ENCODE results near the gene TTLL3. TPM values are rescaled to one million over a fixed set of nuclear protein-coding genes. Genes with fewer than 3 reads are reported as not detected.

Gene TTLL3, protein sequence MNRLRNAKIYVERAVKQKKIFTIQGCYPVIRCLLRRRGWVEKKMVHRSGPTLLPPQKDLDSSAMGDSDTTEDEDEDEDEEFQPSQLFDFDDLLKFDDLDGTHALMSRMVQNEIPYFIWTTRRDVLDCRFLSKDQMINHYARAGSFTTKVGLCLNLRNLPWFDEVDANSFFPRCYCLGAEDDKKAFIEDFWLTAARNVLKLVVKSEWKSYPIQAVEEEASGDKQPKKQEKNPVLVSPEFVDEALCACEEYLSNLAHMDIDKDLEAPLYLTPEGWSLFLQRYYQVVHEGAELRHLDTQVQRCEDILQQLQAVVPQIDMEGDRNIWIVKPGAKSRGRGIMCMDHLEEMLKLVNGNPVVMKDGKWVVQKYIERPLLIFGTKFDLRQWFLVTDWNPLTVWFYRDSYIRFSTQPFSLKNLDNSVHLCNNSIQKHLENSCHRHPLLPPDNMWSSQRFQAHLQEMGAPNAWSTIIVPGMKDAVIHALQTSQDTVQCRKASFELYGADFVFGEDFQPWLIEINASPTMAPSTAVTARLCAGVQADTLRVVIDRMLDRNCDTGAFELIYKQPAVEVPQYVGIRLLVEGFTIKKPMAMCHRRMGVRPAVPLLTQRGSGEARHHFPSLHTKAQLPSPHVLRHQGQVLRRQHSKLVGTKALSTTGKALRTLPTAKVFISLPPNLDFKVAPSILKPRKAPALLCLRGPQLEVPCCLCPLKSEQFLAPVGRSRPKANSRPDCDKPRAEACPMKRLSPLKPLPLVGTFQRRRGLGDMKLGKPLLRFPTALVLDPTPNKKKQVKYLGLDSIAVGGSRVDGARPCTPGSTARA
- 10 to 100 TPM; 50.8 to 59.0 TPM for total RNA-seq

GRCh38 chr3:9809615-9810432 is at the start of gene TTLL3:
TSS of gene TTLL3 (plus strand) at chr3:9810262. CDS start at chr3:9810662, 400 bp downstream.
- POLR2A ChIA-PET = interaction anchor here (0.8 to 9.4 kb wide), 12 partner anchors 8 to 415 kb away, joined by 3 to 137 read pairs (median 4); partner anchors contain the start of genes ARPC4, BRPF1, CAMK1 and CRELD1

GRCh38 chr3:9760779-9761505 is 49.1 kb upstream of the TTLL3 start:
- Mint-ChIP-seq H3K36me3 (ENCODE audit: low read depth) (peaks cover 43% of the 10 kb centered on the region), H3K4me1 (peaks cover 3% of the 10 kb centered on the region), H3K27ac (no peak overlapping the region), H3K4me3 (no peak overlapping the region), H3K27me3 (no peaks in the 10 kb centered on the region), H3K9me3 (no peaks in the 10 kb centered on the region)
- no peak for DNase-seq
- POLR2A ChIA-PET = interaction anchor here (3.0 kb wide), 1 partner anchor 11 kb away, joined by 12 read pairs; the partner anchor contains the start of gene OGG1
- CTCF ChIA-PET = interaction anchor here (1.1 kb wide), 1 partner anchor 171 kb away, joined by 3 read pairs; no protein-coding TSS in a partner anchor

More at GRCh38 chr3:9809615-9810432, at the start of gene TTLL3:
- H3K36me3 Mint-ChIP-seq (ENCODE audit: low read depth) = peaks cover 60% of the 10 kb centered on the region
- CTCF ChIA-PET = interaction anchor here (1.3 to 2.9 kb wide), 4 partner anchors 17 to 136 kb away, joined by 3 to 20 read pairs (median 6); partner anchors contain the start of genes ARPC4, CRELD1 and TADA3
- H3K4me1 Mint-ChIP-seq = peaks cover 51% of the 10 kb centered on the region
- H3K27me3 Mint-ChIP-seq = no peaks in the 10 kb centered on the region
- H3K9me3 Mint-ChIP-seq = no peaks in the 10 kb centered on the region
- peak within 1 kb of the TSS; percentile 93 for H3K27ac Mint-ChIP-seq
- peak; percentile 54 for DNase-seq
- peak within 1 kb of the TSS; percentile 86 for H3K4me3 Mint-ChIP-seq

- Mint-ChIP-seq H3K9me3 (no peaks in the 10 kb centered on the region), H3K27ac (no peak overlapping the region), H3K27me3 (no peaks in the 10 kb centered on the region), H3K36me3 (ENCODE audit: low read depth) (peaks cover 34% of the 10 kb centered on the region), H3K4me3 (no peak overlapping the region), H3K4me1 (peaks cover 5% of the 10 kb centered on the region)
- ChIA-PET POLR2A (interaction anchor here (1.3 to 2.8 kb wide), 2 partner anchors 9 to 12 kb away, joined by 5 to 13 read pairs; partner anchors contain the start of gene OGG1), CTCF (no interaction called here)
- no peak for DNase-seq
Observed at GRCh38 chr3:9761919-9762318, 48.1 kb upstream of the TTLL3 start.

- ChIA-PET POLR2A (interaction anchor here (1.2 to 2.8 kb wide), 3 partner anchors 8 to 13 kb away, joined by 3 to 13 read pairs (median 5); partner anchors contain the start of gene OGG1), CTCF (interaction anchor here (0.6 to 1.3 kb wide), 4 partner anchors 10 to 65 kb away, joined by 3 to 4 read pairs (median 3); partner anchors contain the start of gene OGG1)
- Mint-ChIP-seq H3K9me3 (no peaks in the 10 kb centered on the region), H3K4me3 (no peak overlapping the region), H3K4me1 (peaks cover 14% of the 10 kb centered on the region), H3K27ac (no peak overlapping the region), H3K36me3 (ENCODE audit: low read depth) (peaks cover 31% of the 10 kb centered on the region), H3K27me3 (no peaks in the 10 kb centered on the region)
- DNase-seq = no peak
Observed at GRCh38 chr3:9762871-9763270, 47.2 kb upstream of the TTLL3 start.

GRCh38 chr3:9765865-9766264 is 44.2 kb upstream of the TTLL3 start:
- no peak overlapping the region for H3K4me3 Mint-ChIP-seq
- no peaks in the 10 kb centered on the region for H3K27me3 Mint-ChIP-seq
- H3K27ac Mint-ChIP-seq = no peak overlapping the region
- CTCF ChIA-PET = no interaction called here
- H3K36me3 Mint-ChIP-seq (ENCODE audit: low read depth) = peaks cover 9% of the 10 kb centered on the region
- peaks cover 40% of the 10 kb centered on the region for H3K4me1 Mint-ChIP-seq
- POLR2A ChIA-PET = interaction anchor here (1.8 to 2.2 kb wide), 2 partner anchors 15 to 27 kb away, joined by 6 to 7 read pairs; partner anchors contain the start of gene ARPC4
- no peak for DNase-seq
- no peaks in the 10 kb centered on the region for H3K9me3 Mint-ChIP-seq

DNA sequence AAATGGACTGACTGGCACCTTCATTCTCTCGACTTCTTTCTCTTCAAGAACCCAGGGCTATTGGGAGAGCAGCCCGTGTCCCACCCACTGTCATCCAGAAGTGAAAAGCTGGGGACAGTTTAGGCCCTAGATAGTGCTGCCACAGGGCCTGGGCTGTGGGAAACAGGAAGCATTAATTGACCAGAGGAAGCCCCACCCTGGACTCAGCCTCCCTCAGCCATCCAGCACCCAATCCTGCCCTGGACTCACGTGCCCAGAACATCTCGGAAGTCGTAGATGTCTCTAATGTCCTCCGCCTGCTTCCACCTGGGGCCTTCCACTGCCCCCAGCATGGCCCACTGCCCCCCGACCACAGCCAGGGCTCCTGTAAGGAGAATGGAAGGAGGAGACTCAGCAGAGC is 42.6 kb upstream of the TTLL3 start:
- ChIA-PET CTCF (no interaction called here), POLR2A (interaction anchor here (1.2 to 5.2 kb wide), 4 partner anchors 9 to 25 kb away, joined by 3 to 25 read pairs (median 18); partner anchors contain the start of genes ARPC4 and TADA3)
- no peak overlapping the region for H3K4me3 Mint-ChIP-seq
- H3K27me3 Mint-ChIP-seq = no peaks in the 10 kb centered on the region
- peaks cover 40% of the 10 kb centered on the region for H3K4me1 Mint-ChIP-seq
- no peak overlapping the region for H3K27ac Mint-ChIP-seq
- no peak for DNase-seq
- no peaks in the 10 kb centered on the region for H3K9me3 Mint-ChIP-seq
- peaks cover 6% of the 10 kb centered on the region for H3K36me3 Mint-ChIP-seq (ENCODE audit: low read depth)

- Mint-ChIP-seq H3K36me3 (ENCODE audit: low read depth) (peaks cover 6% of the 10 kb centered on the region), H3K27me3 (no peaks in the 10 kb centered on the region), H3K27ac (no peak overlapping the region), H3K9me3 (no peaks in the 10 kb centered on the region), H3K4me3 (no peak overlapping the region), H3K4me1 (peaks cover 40% of the 10 kb centered on the region)
- ChIA-PET POLR2A (interaction anchor here (1.0 to 5.2 kb wide), 8 partner anchors 13 to 46 kb away, joined by 3 to 25 read pairs (median 14); partner anchors contain the start of genes ARPC4, BRPF1, OGG1 and TADA3), CTCF (interaction anchor here (0.7 to 3.3 kb wide), 2 partner anchors 15 to 41 kb away, joined by 3 to 10 read pairs; no protein-coding TSS in a partner anchor)
- no peak for DNase-seq
Observed at GRCh38 chr3:9768141-9768775, 41.8 kb upstream of the TTLL3 start.

DNA sequence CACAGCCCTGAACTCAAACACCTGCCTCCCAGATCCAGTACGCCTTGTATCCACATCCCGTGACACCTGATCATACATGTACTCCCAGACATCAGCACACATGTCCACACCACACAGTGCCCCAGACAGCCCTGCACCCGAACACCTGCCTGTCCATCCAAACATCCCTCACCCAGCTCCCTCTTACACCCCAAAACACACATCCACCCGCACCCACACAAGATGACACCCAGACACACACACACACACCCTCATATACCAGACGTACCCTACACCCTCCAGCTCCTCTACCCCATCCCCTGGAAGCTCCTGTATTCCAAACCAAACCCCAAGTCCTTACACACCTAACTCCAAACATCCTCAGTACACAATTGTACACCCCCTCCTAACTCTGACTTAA is 41.0 kb upstream of the TTLL3 start:
- no peak for DNase-seq
- POLR2A ChIA-PET = interaction anchor here (1.0 to 5.2 kb wide), 8 partner anchors 12 to 45 kb away, joined by 3 to 25 read pairs (median 14); partner anchors contain the start of genes ARPC4, BRPF1, OGG1 and TADA3
- CTCF ChIA-PET = interaction anchor here (0.6 to 3.3 kb wide), 5 partner anchors 10 to 344 kb away, joined by 3 to 10 read pairs (median 3); no protein-coding TSS in a partner anchor
- Mint-ChIP-seq H3K4me1 (peaks cover 40% of the 10 kb centered on the region), H3K4me3 (peak overlapping the region; percentile 65), H3K27ac (peak overlapping the region; percentile 27), H3K36me3 (ENCODE audit: low read depth) (peaks cover 6% of the 10 kb centered on the region), H3K27me3 (no peaks in the 10 kb centered on the region), H3K9me3 (no peaks in the 10 kb centered on the region)

DNA sequence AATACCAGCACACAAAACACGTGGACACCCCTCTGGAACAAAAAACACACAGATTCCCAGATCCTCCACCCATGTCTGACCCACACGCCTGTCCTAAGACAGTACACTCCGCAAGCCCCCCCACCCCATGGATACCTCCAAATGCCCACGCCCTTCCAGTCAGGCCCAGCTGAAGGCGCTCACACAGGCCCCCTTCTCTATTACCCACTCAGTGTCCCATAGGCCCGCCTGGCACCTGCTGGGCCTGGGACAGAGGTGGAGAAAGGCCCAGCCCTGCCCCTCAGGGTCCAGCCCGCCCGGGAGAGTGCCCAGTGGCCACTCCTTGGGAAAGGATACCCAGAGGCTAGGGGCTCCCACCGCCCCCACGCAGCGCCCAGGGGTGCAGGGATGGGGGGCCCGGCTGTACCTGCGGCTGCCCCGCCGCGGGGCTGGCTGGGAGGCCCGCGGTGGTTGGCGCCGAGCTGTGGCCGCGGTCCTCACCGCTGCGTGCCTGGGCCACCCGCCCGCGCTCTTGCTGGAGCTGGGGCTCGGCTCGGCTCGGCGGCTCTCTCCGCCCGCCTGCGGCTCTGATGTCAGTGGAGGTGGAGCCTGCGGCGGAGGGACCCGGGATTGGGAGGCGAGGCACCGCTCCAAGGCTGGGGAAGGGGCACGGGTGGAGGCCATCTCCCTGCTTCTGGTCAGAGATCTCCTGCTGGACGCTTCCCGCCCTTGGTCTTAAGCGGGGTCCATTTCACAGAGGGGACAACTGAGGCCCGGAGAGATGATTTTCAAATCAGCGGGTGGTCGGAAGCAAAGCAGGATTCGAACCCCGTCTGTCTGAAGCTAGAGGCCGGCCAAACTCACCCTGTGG is 40.4 kb upstream of the TTLL3 start, which contains the start of gene CAMK1:
TSS of gene CAMK1 (minus strand) at position 522 of the 850 bp plus-strand sequence. CDS start 2,198 bp downstream, outside the sequence.
- H3K27ac Mint-ChIP-seq = peak within 1 kb of the TSS; percentile 54
- no peaks in the 10 kb centered on the region for H3K27me3 Mint-ChIP-seq
- peaks cover 6% of the 10 kb centered on the region for H3K36me3 Mint-ChIP-seq (ENCODE audit: low read depth)
- H3K4me3 Mint-ChIP-seq = peak within 1 kb of the TSS; percentile 71
- CTCF ChIA-PET = interaction anchor here (0.6 to 3.3 kb wide), 6 partner anchors 10 to 1412 kb away, joined by 3 to 10 read pairs (median 3); no protein-coding TSS in a partner anchor
- no peaks in the 10 kb centered on the region for H3K9me3 Mint-ChIP-seq
- POLR2A ChIA-PET = interaction anchor here (0.7 to 5.2 kb wide), 11 partner anchors 9 to 163 kb away, joined by 3 to 25 read pairs (median 9); partner anchors contain the start of genes ARPC4, BRPF1, OGG1 and TADA3
- H3K4me1 Mint-ChIP-seq = peaks cover 40% of the 10 kb centered on the region
- DNase-seq = peak; percentile 77

- CTCF ChIA-PET = interaction anchor here (0.6 to 3.3 kb wide), 6 partner anchors 10 to 1413 kb away, joined by 3 to 10 read pairs (median 3); no protein-coding TSS in a partner anchor
- H3K9me3 Mint-ChIP-seq = no peaks in the 10 kb centered on the region
- POLR2A ChIA-PET = interaction anchor here (0.7 to 5.2 kb wide), 12 partner anchors 8 to 162 kb away, joined by 3 to 25 read pairs (median 8); partner anchors contain the start of genes ARPC4, BRPF1, OGG1 and TADA3
- DNase-seq = no peak
- no peak overlapping the region for H3K27ac Mint-ChIP-seq
- peak overlapping the region; percentile 71 for H3K4me3 Mint-ChIP-seq
- no peaks in the 10 kb centered on the region for H3K27me3 Mint-ChIP-seq
- H3K4me1 Mint-ChIP-seq = peaks cover 38% of the 10 kb centered on the region
- peaks cover 3% of the 10 kb centered on the region for H3K36me3 Mint-ChIP-seq (ENCODE audit: low read depth)
Observed at GRCh38 chr3:9770276-9770812, 39.7 kb upstream of the TTLL3 start.

Measured in activated CD4-positive, alpha-beta memory T cell treated with anti-CD3 and anti-CD28 coated beads, Interleukin-2, amount 10 ng/mL, durations not matched to agents 7 days and 5 days (primary cell).